CD4-positive, alpha-beta T cell treated with Interleukin-17A for 1 hour (primary cell): ENCODE results near the gene SELENOS.

Source experiments
- DNase-seq: peaks from one replicate; pipeline ENCODE4 v3.0.0-alpha.2; 2020

SELENOS gene, protein sequence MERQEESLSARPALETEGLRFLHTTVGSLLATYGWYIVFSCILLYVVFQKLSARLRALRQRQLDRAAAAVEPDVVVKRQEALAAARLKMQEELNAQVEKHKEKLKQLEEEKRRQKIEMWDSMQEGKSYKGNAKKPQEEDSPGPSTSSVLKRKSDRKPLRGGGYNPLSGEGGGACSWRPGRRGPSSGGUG

DNA sequence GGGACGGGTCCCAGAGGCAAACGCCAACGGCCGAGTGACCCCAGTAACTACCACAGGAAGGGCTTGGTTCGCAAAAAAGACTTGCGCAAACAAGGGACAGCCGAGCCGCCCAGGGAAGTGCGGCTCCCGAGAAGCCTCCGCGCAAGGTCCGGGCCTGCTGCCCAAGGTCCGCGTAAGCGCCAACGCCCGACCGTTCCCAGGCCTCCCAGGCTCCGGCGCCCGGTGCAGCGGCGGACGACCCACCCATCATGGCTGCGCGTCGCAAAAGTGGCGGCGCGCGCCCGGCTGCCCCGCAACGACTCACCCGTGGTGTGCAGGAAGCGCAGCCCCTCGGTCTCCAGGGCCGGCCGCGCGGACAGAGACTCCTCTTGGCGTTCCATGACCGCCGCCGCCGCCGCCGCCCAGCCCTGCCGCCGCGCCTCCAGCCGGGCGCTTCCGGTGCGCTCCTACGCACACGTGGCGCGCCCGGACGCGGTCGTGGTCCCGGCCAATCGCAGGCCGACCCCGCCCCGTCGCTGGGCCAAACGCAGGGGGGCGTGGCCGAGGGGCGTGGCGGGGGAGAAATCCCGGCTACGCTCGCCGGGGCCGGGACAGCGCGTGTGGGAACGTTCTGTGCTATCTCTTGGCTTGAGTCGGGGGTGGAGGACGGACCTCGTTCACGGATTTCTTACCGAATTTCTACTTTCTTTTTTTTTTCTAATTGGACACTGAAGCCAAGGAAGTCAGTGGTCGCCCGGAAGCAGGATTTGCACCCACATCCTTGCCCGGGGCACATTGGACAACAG, at the start of gene SELENOS:
TSS of gene SELENOS (minus strand) at position 448 of the 785 bp plus-strand sequence. CDS start at position 380, 68 bp downstream.
- peak; percentile 82 for DNase-seq

DNA sequence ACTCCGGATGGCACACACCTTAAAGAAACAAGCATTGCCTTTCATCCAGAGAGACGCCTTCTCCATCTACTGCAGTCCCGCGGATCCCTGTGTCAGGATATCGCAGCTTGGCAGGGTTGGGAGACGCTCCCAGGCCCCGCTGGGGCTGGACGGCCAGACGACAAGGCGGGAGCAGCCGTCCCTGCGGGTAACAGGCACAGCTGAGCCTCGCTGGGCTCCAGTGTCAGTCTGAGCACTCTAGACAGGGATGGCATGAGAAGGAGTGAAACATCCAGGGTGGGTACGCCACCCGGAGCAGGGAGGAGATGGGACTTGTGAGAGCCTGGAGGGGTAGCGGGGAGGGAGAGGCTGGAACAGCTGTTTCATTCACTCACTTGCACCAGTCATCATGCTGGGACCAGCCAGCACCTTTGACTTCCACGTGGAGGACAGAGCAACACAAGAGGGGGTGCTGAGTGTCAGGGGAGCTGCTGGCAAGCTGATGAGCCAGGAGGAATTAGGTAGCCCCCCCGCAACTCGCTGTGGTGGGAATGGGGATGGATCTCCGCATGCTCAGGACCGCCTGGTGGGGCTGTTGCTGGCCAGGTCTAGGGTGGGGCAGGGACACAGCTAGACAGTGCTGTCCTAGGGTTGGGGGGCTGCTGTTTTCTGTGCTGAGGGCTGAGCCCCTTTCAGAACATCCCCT, 49.3 kb upstream of the SELENOS start:
- DNase-seq: no peak

DNA sequence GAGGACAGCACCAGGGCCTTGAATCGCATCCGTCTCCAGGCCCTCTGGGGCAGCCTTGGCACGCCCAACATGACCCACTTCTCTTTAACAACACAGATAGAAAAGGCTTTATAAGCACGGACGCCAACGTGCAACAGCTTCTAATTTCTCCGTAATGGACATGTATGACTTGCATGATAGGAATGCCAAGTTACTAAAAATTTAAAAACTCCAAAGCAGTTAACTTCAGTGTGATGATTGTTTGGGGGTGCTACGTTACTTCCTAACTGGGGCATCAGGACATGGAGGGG, 48.7 kb upstream of the SELENOS start:
- DNase-seq: no peak

DNA sequence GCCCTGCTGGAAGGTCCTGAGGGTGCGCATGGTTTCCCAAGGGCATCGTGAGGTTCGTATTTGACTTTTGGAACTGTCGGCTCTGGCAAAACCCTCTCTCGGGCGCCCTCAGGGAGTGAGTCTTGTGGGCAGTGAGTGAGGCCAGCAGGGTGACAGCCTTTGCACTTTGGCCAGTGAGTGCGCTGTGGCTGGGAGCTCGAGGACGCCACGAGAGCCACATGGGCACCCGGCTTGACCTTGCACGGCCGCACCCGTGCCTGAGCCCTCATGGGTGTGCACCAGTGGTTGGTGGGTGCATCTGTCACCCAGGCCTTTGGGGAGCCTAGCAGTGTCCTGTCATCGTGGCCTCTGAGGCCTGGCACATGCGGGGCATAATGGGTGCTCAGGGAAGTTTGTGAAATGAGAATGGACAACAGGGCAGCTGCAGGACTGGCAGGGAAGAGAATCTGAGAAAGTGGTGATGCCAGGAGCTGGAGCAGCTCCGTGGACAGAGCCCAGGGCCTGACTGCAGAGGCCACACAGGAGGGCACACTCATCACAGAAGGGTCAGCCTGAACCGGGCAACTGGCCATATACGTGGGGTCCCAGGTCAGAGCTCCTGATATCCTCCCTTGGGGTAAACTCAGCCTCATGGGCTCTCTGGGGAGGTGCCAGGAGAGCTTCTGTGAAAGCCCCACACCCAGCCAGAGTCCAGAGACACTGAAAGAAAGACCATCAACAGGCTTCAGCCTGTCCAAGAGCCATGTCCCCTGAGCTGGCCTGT, 48.2 kb upstream of the SELENOS start:
- no peak for DNase-seq

DNA sequence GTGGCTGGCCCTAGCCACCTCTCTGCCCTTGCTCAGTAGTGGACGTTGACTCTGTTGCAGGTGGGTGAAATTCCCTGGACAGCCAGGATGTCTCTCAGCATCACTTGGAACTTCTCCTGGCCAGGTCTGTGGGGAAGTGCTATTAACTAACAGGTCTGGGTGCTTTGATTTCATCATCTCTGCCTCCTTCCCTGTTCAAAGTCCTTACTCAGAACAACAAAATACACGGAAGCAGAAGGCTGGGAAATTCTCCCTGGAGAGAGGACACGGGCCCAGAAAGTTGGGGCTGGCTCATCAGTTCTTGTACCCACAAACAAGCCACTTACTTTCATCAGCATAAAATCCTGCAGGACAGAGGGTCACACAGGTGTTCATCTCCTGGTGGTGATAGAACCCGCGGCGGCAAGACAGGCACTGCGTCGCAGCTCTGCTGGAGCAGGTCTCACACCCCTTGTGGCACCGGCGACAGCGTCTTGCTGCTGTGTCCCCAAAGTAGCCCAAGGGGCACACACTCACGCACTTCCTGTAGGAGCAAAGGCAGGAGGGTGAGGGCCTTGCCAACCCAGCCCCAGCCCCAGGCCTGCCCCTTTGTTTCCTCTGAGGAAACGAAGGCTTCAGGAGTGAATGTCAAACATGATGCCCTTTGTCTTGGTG, 47.4 kb upstream of the SELENOS start:
- DNase-seq: no peak

DNA sequence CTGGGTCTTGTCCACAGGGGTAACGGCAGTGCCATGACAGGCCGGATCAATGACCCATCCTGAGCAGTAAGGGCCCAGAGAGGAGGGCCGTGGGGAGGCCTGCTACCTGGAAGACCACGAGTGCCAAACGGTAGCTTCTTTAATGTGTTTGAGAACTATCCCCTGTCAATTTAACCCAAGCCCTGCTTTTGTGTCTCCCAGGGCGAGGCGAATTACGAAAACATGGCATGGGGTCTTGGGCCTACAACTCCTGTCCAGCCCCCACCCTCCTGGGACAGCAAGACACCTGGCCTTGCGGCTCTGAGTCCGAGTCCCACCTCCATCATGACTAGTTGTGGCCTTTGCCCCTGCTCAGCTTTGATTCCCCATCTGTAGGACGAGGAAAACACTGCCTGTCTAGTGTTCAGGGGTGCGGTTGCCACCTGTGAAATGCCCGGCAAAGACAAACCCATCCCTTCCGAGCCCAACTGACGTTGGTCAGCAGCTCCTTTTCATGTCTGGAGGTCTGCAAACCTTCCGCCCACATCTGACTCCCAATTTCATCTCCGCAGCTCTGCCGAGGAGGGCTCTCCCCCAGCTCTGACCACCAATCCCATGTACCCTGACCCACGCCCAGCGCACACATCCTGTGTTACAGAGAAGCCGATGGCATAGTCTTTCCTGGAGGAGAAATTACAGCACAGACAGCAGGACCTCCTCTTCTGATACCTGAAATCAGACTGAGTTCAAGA, 46.7 kb upstream of the SELENOS start:
- DNase-seq: no peak

DNA sequence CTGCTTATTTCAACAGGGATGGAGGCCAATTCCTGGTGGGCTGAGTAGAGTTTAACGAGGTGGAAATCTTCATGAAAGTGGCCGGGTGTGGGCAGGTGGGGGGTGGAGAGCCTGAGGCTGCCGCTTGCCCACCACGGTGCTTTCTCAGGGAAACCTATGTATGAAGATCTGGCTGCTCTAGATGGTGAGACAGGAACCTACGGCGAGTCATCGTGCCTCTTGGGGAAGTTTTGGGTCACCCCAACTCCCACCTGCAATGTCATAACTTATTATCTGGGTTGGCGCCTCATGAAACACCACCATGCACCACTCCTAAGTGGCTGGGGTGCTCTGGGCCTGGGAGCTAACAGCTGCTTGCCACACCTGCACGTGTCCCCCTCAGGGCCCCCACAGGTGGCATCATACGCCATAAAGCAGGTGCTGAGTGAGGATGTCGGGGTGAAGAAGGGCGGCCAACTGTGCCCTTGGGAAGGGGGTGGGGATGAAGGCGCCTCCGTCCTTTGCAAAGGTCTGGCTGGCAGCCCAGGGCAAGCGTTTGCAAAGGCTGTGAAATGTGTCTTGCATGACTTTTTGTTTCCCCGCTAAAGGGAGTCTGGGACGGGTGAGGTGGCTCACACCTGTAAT, 45.7 kb upstream of the SELENOS start:
- DNase-seq: no peak

DNA sequence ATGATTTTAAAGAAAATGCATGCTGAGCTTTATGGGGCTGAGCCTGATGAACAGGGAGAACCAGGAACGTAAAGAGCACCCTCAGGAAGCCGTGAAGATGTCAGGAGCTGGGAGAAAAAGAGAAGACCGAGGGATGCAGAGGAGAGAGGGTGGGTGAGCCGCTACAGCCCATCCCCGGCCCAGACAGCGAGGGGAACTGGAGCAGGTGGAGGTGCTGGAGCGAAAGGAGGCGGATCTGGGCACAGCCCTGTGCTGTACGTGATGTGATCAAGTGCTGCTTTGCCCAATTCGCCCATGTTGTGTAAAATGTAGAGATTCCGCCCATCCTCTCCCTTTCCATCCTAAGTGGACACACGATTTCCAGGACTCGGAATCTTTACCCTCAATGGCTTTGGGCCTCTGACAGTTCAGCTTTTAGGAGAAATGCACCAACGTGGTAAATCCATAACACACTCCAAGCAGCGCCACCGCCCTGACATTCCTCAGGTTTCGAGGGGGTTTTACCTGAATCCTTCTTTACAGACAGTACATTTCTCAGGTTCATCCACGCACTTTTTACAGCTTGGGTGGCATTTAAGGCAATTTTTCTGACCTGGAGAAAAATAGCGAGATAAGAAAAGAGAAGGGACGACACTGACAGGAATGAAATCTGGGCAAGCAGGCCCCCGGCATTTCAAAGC, 44.9 kb upstream of the SELENOS start:
- DNase-seq: no peak

DNA sequence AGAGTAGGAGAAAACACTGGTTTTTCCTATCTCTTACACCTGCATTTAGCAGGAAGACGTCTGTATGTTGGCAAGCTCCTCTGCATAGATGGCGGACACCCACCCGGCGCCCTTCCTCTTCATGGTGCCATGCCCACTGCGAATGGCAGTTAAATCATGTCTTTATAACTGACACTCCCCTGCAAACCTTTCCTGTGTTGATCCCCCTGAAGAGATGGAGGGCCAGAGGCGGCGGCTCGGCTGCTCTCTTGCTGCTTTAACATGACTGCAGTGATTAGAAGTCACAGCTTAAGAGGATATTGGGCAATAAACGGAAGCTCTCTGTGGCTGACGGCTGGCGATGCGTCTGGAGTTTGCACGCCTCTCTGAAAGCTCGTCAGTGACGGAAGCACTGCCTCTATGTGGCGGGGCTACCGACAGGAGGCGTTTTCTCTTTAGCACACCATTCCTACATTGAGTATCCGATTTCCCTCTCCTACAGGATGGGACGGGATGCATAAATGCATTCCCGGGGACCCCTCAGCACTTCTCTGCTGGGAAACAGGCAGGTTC, 43.3 kb upstream of the SELENOS start:
- peak; percentile 74 for DNase-seq

DNA sequence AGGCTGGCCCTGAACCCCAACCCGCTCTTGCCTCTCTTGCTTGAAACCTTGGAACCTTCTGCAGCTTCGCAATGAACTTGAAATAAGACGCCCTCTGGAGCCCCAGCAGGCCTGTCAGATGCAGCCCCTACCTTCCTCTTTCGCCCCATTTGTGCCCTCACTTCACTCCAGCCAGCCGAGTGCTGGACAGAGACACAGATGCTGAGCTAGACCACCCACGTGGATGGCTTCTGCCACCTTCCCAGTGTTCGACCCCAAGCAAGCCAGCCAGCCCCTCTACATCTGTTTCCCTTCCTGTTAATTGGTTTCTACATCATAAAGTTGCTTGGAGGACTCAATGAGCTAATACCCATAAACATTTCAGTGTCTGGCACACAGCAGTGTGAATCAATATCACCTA, 41.6 kb upstream of the SELENOS start:
- no peak for DNase-seq

DNA sequence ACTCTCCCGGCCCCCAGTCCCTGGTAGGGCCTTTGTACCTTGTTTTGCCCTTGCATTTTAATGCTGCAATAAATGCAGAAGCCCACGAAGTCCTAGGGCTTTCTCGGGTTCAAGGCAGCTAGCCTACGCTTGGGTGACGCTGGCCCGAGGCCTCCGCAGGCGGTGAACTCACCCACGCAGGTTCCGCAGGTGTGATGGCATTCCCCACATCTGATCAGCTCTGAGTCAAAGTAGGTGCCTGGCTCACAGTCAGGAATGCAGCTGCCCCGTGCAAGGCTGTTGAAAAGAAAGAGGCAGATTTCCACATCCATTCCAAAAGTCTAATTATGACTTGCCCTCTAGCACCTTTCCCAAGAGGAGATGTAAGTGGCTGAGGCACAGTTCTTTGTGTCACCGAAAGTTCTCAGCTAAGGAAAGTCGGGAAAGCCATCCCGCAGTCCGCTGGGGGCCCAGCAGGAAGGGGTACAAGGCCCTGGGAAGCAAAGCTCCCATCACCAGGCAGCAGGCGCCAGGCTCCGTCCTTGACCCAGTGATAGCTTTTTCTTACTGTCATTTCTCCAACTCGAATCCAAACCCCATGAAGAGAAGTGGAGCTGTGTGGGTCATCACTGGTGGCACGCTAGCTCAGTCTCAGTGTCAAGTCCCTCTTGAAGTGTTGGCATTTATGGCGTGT, 41.0 kb upstream of the SELENOS start:
- DNase-seq: no peak

DNA sequence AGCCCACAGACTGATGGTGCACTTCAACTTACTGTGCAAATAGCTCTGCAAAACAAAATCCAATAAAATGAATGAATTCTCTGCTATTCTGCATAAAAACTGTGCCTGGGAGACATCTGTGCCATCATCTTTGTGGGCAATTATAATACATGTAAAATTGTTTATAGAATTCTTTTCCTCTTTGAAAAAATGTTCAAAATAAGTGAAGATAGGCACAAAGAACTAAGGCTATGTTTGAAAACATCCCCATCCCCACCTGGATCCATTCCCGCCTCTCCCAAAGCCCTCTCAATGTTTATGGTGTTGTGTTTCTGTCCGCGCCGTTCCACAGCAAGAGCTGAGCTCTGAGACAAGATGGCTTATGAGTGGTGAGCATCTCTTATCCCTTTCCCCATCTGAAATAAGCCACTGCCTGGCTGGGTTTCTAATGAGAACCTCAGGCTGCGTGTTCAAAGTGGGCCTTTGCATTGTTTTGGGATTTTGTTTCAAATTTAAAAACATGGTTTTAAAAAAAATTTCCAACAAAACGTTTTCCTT, 40.1 kb upstream of the SELENOS start:
- DNase-seq: no peak

DNA sequence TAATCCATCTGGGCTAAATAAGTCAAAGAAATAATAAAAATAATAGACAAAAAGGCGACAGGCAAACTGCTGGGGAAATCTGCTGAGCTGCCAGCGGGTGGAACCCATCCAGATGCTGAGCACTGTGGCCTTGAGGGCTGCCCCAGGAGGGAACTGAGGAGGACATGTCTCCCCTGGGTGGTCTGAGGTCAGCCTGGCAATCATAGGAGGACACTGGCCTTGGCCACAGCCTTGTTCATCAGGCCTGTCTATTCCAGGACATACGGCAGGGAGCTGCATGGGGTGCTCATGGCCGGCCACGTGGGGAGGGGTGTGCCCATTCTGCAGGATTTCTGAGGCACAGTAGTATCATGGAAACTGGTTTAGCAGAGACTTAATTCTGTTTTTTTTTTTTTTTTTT, 39.2 kb upstream of the SELENOS start:
- DNase-seq: no peak

DNA sequence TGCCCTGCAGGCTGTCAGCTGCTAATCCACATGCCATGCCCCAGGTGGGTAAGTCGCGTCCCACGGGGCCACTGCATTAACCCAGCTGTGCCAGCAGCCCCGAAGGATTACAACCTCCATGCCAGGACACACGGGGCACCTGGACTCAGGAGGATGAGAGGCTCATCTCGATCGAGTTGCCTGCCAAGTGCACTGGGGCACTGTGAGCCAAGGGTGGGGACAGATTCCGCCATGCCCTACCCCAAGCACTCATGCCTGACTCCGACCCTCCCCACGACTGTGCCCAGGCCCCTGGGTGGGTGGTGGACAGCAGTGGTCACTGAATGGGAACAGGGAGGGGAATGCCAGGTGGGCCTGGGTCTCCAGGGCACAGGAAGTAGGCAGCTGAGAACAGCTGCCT, 38.5 kb upstream of the SELENOS start:
- DNase-seq: no peak

DNA sequence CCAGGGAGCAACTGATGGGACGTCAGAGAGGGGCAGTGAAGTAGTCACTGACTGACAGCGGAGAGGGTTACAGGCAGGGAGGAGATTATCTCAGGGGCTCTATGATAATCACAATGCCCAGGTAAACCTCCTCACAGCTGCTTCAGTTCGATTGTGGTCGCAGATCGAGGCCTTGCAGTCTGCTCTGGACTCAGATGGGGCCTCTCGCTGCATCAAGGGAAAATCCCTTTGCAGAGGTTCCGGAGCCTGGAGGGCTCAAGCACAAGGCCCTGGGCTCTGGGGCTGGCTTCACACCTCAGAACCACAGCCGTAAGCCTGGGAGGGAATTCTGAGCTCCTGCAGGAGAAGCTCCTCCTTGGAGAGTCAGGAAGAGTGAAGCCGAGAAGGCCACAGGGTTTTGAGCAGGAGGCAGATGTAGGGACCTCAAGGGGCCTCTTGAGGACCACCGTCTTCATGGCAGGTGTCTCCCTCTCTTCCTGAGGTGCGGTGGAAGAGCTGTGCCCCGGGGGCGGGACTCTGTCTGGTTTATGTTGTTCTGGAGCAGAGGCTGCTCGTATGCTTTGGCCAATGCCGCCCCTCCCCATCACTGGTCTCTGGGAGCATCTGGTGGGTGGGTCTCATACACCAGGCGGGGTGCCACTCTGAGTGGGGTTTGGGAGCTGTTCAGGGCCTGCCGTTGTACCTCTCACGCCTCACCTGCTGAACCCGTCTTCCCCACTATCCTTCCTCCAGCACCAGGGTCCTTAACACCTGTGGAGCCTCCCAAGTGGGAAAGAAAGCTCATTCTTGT, 37.2 kb upstream of the SELENOS start:
- DNase-seq: no peak

DNA sequence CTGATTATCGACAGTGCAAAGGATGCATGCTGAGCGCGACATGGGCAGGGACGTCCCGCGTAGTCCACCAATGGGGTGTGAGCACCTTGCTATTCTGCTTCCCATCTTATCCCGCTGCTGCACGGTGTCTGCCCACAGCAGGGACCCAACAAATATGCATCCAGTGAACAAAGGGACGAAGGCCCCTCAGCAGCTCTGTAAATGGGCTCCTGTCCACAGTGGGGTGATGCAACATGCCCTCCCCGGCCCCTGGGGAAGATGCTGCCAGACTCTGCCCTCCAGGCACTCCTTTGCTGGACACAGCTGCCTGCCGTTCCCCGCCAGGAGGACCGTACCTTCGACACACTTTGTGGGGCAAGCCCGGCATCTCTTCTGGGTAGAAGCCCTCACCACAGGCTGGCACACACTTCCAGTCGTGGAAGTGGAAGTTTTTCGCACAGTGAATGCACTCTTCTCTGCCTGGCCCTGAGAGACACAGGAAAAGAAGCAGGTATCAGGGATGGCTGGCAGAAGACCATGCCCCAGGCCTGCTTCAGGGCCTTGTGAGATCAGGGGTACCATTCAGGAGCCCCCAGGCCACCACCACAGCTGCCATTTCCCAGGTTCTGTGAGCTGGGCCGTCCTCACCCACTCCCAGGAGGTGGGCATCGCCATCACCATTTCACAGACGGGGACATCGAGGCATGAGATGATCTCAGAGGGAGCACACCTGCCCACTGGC, 35.9 kb upstream of the SELENOS start:
- DNase-seq: no peak

DNA sequence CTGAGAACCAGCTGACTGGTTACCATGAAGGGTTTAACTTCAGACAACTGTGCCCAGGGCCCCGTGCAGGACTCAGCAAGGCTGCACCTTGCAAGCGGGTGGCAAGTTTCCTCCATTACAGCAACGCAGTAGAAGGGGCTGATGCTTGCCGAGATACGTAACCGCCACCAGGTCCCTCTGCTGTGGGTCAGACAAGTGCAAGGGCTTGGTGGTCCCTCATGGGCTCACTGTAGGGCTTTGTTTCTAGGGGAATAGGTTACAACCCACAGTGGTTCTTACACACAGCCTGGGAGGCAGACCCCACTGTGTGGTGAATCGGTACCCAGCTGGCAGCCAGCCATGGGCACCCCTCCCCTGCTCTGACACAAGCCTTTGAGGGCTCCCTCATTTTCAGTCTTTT, 33.2 kb upstream of the SELENOS start:
- DNase-seq: no peak

DNA sequence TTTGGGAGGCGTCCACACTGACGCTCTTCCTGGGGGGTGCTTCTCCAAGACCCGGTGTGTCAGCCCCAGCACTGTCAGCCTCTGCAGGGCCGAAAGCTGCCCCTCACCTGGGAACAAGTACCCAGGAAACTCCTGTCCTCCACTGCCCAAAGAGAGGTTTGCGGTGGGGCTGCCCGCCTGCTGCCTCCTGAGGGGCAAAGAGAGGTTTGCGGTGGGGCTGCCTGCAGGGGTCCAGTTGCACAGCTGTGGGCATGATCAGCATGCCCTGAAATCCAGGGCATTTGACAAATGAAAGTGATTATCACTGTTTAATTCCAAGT, 32.8 kb upstream of the SELENOS start:
- no peak for DNase-seq
